Body of pancreas (tissue), 4 donors: ENCODE data around the gene SMC3.

Experiments
- POLR2A ChIP-seq, 3 donors: fragments of 450-650 bp; IDR thresholded peaks; one replicate each; pipeline ENCODE4 v1.6.1; 2016; ENCODE audit warnings: antibody characterized with exemption in 3 of 3, mild to moderate bottlenecking in 2 of 3
- TF ChIP-seq, protein P1 (sequence below), 7 experiments: fragments of 450-650 bp in 4 of 7; fragments of 200-600 bp in 3 of 7; sonication (generic) in 3 of 7; IDR thresholded peaks; one replicate each; pipeline ENCODE4 v1.5.1; 2016 to 2019; ENCODE audit warnings: antibody characterized with exemption in 7 of 7

- TF ChIP-seq, protein P1, sequence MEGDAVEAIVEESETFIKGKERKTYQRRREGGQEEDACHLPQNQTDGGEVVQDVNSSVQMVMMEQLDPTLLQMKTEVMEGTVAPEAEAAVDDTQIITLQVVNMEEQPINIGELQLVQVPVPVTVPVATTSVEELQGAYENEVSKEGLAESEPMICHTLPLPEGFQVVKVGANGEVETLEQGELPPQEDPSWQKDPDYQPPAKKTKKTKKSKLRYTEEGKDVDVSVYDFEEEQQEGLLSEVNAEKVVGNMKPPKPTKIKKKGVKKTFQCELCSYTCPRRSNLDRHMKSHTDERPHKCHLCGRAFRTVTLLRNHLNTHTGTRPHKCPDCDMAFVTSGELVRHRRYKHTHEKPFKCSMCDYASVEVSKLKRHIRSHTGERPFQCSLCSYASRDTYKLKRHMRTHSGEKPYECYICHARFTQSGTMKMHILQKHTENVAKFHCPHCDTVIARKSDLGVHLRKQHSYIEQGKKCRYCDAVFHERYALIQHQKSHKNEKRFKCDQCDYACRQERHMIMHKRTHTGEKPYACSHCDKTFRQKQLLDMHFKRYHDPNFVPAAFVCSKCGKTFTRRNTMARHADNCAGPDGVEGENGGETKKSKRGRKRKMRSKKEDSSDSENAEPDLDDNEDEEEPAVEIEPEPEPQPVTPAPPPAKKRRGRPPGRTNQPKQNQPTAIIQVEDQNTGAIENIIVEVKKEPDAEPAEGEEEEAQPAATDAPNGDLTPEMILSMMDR (IDR thresholded peaks at IDR 0.05) = no peak
- no peak for TF ChIP-seq POLR2A (IDR thresholded peaks at IDR 0.05)
Observed at GRCh38 chr10:110629680-110630191, 62.2 kb downstream of the SMC3 start.
